Measurements from ENCODE around the gene BIN1.

The BIN1 gene

DNA sequence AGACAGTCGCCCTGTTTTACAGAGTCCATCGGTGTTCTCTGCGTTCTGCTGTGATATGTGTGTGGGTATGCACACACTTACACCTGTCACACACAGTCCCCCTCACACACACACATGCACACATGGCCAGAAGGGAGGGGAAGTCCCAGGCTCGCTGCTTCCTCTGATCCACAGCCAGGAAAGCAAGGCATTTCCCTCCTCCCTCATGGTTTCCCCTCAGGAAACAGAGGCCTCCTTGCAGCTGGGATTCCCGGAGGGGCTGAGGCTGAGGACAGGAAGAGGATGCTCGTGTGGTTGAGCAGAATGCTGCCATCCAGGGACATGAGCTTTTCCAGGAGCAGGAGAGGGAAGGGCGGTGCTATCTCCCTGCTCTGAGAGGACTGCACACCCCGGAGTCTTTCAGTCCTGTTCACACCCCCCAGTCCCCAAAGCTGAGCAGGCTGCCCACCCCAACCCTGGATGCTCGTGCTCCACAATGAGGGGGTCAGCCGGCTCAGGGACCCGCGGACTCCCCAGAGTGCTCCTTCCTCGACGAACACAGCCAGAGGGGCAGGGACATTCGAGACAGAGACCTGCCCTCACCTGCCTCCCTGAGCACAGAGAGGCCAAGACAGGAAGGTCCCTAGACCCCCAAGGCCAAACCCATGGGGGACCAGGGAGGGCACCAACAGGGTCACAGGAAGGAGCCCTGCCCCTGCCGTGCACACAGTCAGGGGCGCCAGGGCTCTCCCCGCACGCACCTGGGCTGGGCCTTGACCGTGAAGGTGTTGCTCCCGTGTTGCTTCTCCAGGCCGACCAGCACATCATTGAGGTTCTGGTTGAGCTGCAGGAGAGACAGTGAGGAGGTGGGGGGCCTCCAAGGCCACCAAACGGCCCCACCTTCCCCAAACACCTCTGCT, 45.3 kb downstream of the BIN1 start:
- DNase-seq (ENCODE audit: low read depth in 2 of 3, low spot score in 1 of 3): no peak

DNA sequence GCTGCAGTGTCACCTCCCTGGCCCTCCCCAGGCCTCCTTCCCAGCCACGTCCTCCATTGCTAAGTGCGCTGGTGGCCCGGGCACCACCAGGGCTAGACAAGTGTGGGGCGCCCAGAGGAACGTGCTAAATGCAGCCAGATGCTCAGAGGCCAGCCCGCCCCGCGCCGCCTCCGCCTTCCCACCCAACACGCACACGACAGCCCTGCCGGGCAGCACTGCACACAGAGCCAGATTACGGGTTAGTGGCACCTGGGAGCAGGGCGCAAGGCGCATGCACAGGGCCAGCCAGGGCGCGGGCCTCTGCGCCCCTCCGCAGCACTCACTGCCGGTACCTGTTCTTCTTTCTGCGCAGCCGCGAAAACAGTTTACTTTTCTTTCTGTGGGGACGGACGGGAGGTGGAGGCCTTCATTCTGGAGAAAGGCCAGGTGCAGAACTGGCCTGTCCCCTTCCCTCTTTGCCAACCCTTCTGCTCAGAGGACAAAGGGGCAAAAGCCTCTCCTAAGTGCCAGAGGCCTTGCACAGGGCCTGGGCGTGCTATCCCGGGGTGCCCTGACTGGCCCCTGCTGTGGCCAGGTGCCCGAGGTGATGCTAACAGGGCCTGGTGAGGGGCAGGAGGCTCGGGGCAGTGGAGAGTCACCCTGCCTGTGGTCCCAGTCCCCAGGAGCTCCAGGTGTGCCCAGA, 46.5 kb downstream of the BIN1 start:
- no peak for DNase-seq (ENCODE audit: low read depth in 2 of 3, low spot score in 1 of 3)

DNA sequence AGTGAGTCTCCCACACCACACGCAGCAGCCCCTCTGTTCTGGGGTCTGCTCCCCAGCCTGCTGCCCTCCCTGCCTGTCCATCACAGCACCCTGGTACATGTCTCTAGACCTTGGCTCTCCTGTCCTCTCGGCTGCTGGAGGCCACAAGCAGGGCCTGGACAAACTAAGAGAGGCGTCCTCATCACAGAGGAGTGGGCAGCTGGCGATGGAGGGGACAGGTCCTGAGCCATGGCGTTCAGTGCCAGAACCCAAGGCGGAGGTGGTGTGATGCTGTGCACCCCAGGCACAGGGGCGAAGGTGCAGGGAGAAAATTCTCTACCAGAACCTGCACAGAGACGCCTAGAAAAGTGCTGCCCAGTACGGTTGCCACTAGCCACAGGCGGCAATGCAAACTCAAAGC, 47.4 kb downstream of the BIN1 start:
- no peak for DNase-seq (ENCODE audit: low read depth in 2 of 3, low spot score in 1 of 3)

DNA sequence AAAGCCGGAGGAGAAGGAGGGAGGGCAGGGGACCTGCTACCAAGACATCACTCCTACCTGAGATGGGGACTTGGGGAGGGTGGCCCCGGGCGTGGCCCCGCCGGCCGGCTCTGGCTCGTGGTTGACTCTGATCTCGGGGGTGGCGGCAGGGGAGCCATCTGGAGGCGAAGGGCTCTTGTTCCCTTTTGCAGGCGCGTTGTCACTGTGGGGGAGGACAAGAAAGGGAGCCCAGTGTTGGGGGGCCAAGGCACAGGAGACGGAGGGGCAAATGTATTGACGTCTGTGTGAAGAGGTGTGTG, 48.1 kb downstream of the BIN1 start:
- no peak for DNase-seq (ENCODE audit: low read depth in 2 of 3, low spot score in 1 of 3)

DNA sequence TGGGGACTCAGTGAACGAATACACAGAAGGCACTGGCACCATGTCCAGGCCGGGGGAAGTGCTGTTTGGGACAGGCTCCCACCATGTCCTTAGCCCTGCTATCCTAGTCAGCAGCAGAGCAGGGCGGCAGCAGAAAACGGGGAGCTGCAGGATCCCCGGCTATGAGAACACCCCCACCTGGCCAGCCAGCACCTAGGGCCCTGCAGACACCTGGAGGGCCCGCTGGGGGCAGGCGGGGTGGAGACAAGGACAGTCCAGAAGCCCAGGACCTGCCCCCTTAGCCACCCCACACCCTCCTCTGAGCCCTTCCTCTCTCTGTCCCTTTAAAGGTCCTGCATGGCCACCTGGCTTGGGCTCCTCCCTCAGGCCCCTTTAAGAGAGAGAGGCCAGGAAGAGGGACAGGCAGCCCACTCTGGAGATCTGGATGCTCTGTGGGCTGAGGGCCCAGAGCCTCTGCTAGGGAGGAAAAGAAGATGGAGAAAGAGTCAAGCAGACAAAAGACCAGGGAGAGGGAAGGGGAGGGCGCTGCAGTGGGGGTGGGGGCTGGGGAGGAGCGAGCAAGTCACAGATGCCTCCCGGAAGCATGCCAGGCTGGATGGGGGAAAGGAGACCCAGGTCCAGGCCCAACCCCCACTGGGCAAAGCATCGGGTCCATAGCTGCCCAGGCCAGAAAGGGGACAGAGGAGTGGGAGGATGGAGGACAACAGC, 48.6 kb downstream of the BIN1 start:
- no peak for DNase-seq (ENCODE audit: low read depth in 2 of 3, low spot score in 1 of 3)

DNA sequence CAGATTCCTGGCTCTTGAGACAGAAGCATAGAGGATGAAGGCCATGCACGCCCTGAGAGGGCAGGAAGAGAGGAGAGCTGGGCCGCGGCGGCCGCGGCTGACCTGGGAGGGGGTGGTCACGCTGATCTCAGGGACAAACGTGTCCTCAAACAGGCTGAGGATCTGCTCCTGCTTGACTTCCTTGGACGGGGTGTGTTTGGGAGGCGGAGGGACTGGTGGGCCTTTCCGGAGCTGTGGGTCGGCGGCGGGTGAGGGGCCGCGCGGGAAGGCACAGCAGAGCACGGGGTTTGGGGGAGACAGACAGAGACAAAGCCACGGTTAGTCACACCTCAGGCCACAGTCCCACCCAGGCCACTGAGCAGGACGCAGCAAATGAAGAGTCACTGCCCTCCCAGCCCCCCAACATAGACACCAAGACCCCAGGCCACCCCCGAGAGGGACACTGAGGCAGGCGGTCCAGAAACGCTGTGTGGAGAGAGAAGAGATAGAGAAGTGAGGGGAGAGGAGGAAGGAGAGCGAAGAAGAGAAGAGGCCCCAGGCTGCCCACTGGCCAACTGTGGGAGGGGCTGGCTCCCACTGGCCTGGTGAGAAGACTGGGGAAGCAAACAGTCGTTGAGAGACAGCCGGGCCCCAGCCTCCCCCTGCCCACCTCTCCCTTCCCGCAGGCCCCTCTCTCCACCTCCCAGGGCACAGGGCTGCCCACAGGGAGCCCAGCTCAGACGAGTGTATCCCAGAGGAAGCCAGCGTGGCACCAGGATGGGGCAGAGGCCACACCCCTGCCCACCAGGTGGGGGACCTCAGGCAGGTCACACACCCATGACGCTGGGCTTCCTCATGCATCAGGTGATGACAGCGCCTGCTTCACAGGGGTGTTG, 49.3 kb downstream of the BIN1 start:
- no peak for DNase-seq (ENCODE audit: low read depth in 2 of 3, low spot score in 1 of 3)

GRCh38 chr2:127056631-127057370, 50.2 kb downstream of the BIN1 start:
- no peak for DNase-seq (ENCODE audit: low read depth in 2 of 3, low spot score in 1 of 3)

DNA sequence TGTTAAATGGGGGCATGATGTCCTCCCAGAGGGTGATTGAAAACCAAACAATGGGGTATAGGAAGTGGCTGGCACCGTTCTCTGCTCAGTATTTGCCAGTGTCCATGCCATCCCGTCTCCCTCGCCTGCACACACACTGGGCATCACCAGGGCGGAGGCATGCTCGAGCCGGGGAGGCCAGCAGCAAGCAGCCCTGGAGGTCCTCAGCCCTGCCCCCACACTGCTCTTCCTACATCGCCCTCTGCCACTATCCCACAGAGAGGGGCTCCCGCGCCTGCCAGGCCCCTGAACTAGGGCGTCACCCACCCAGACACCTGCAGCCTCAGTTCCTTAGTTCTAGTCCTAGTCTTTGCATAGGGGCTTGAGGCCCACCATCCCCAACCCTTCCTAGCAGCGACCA, 50.9 kb downstream of the BIN1 start:
- DNase-seq (ENCODE audit: low read depth in 2 of 3, low spot score in 1 of 3): no peak

GRCh38 chr2:127055786-127056076, 51.2 kb downstream of the BIN1 start:
- no peak for DNase-seq (ENCODE audit: low read depth in 2 of 3, low spot score in 1 of 3)

- no peak for DNase-seq (ENCODE audit: low read depth in 2 of 3, low spot score in 1 of 3)
These were observed 51.8 kb downstream of the BIN1 start for GRCh38 chr2:127054996-127055785.

- DNase-seq (ENCODE audit: low read depth in 2 of 3, low spot score in 1 of 3): no peak
These were observed 52.4 kb downstream of the BIN1 start for GRCh38 chr2:127054604-127054930.

GRCh38 chr2:127053731-127054603, 53.0 kb downstream of the BIN1 start:
- no peak for DNase-seq (ENCODE audit: low read depth in 2 of 3, low spot score in 1 of 3)

GRCh38 chr2:127052771-127053691, 53.9 kb downstream of the BIN1 start:
- no peak for DNase-seq (ENCODE audit: low read depth in 2 of 3, low spot score in 1 of 3)

- no peak for DNase-seq (ENCODE audit: low read depth in 2 of 3, low spot score in 1 of 3)
These were observed 54.7 kb downstream of the BIN1 start for GRCh38 chr2:127052057-127052770.

- DNase-seq (ENCODE audit: low read depth in 2 of 3, low spot score in 1 of 3): no peak
These were observed 55.6 kb downstream of the BIN1 start for GRCh38 chr2:127051116-127052056.

GRCh38 chr2:127050803-127051115, 56.2 kb downstream of the BIN1 start:
- no peak for DNase-seq (ENCODE audit: low read depth in 2 of 3, low spot score in 1 of 3)
